Neural cell (in vitro differentiated cells): ENCODE results near the gene DNAAF2. TPM values are rescaled to one million over a fixed set of nuclear protein-coding genes. Genes with fewer than 3 reads are reported as not detected.

Experiments used
- H2AFZ ChIP-seq: fragments of 200-600, 300-800 bp; sonication (generic), shearing (Covaris generic); 2 replicates; pipeline ENCODE4 v1.6.0; 2014; ENCODE audit warnings: low read depth, mild to moderate bottlenecking, antibody characterized with exemption, low read length, moderate library complexity
- H3F3A ChIP-seq: fragments of 200-600 bp; shearing (Covaris generic); 2 replicates; pipeline ENCODE4 v1.6.1; 2016; ENCODE audit warnings: mild to moderate bottlenecking, moderate library complexity, mixed read lengths, antibody characterized with exemption, low read length; ENCODE audit not compliant: insufficient read depth, poor library complexity, severe bottlenecking
- H3K27ac ChIP-seq: fragments of 200-600, 300-800 bp; sonication (generic), shearing (Covaris generic); 2 replicates; pipeline ENCODE4 v1.5.1; 2014; ENCODE audit warnings: mild to moderate bottlenecking, low read length, moderate library complexity
- H3K27me3 ChIP-seq: fragments of 300-800, 200-600 bp; sonication (generic), shearing (Covaris generic); 2 replicates; pipeline ENCODE4 v1.6.0; 2014; ENCODE audit warnings: mild to moderate bottlenecking, low read depth, low read length, moderate library complexity; ENCODE audit not compliant: insufficient read depth
- H3K36me3 ChIP-seq: fragments of 300-800, 200-600 bp; sonication (generic), shearing (Covaris generic); 2 replicates; pipeline ENCODE4 v1.5.1; 2014; ENCODE audit warnings: mild to moderate bottlenecking, antibody characterized with exemption, low read length, moderate library complexity; ENCODE audit not compliant: insufficient read depth
- H3K4me2 ChIP-seq: fragments of 300-800, 200-600 bp; sonication (generic), shearing (Covaris generic); 2 replicates; pipeline ENCODE4 v1.6.0; 2014; ENCODE audit warnings: mild to moderate bottlenecking, low read length
- H3K4me3 ChIP-seq: fragments of 300-800, 200-600 bp; sonication (generic), shearing (Covaris generic); 2 replicates; pipeline ENCODE4 v1.5.1; 2014; ENCODE audit warnings: mild to moderate bottlenecking, low read length, moderate library complexity
- H3K79me2 ChIP-seq: fragments of 200-600 bp; shearing (Covaris generic); replicated peaks from 2 replicates; pipeline ENCODE4 v1.6.0; 2014; ENCODE audit warnings: mild to moderate bottlenecking, low read length, moderate library complexity; ENCODE audit not compliant: insufficient read depth
- H3K9ac ChIP-seq: fragments of 300-800, 200-600 bp; sonication (generic), shearing (Covaris generic); 2 replicates; pipeline ENCODE4 v1.6.1; 2016; ENCODE audit warnings: mild to moderate bottlenecking, low read length, mixed read lengths
- H3K9me2 ChIP-seq: fragments of 200-600 bp; shearing (Covaris generic); 2 replicates; pipeline ENCODE4 v1.6.1; 2016; ENCODE audit warnings: mild to moderate bottlenecking, low read length, mixed read lengths; ENCODE audit not compliant: insufficient read depth
- H3K9me3 ChIP-seq: fragments of 200-600, 300-800 bp; sonication (generic), shearing (Covaris generic); 2 replicates; pipeline ENCODE4 v1.6.1; 2016; ENCODE audit warnings: mild to moderate bottlenecking, mixed run types, low read length, moderate library complexity, mixed read lengths
- H4K20me1 ChIP-seq: fragments of 200-600 bp; shearing (Covaris generic); 2 replicates; pipeline ENCODE4 v1.6.1; 2016; ENCODE audit warnings: mild to moderate bottlenecking, mixed run types; ENCODE audit not compliant: insufficient read depth
- EP300 ChIP-seq: fragments of 450-650 bp; conservative IDR thresholded peaks from 2 replicates; pipeline ENCODE4 v1.6.1; 2014; ENCODE audit warnings: antibody characterized with exemption, mild to moderate bottlenecking, moderate library complexity; ENCODE audit not compliant: poor library complexity, severe bottlenecking
- EZH2 ChIP-seq: fragments of 200-600, 300-800 bp; shearing (Covaris generic), sonication (generic); IDR thresholded peaks from 2 replicates; pipeline ENCODE4 v1.6.1; 2014; ENCODE audit warnings: antibody characterized with exemption, low read length, borderline replicate concordance, mild to moderate bottlenecking; ENCODE audit not compliant: insufficient read depth, poor library complexity, severe bottlenecking
- MXI1 ChIP-seq: fragments of 450-650 bp; conservative IDR thresholded peaks from 2 replicates; pipeline ENCODE4 v1.6.1; 2014; ENCODE audit warnings: antibody characterized with exemption, mild to moderate bottlenecking; ENCODE audit not compliant: poor library complexity, severe bottlenecking
- POLR2AphosphoS5 ChIP-seq: IDR thresholded peaks from 2 replicates; pipeline ENCODE4 v1.6.1; 2012
- RAD21 ChIP-seq: fragments of 450-650 bp; conservative IDR thresholded peaks from 2 replicates; pipeline ENCODE4 v1.6.1; 2014; ENCODE audit warnings: antibody characterized with exemption, mild to moderate bottlenecking, moderate library complexity
- SMC3 ChIP-seq: fragments of 450-650 bp; conservative IDR thresholded peaks from 2 replicates; pipeline ENCODE4 v1.6.1; 2014; ENCODE audit warnings: antibody characterized with exemption, mild to moderate bottlenecking, moderate library complexity; ENCODE audit not compliant: poor library complexity
- TAF1 ChIP-seq: IDR thresholded peaks from 2 replicates; pipeline ENCODE4 v1.6.1; 2012; ENCODE audit warnings: low read depth
- polyA plus RNA-seq: library from polyadenylated mRNA; depleted of rRNA; stranded (reverse); fragments of >200 nt; gene quantifications from 2 replicates; pipeline ENCODE4 v1.2.3, GENCODE V29; 2014
- TF ChIP-seq, protein P1 (sequence below): IDR thresholded peaks from 2 replicates; pipeline ENCODE4 v1.6.1; 2012; ENCODE audit warnings: borderline replicate concordance
- TF ChIP-seq, protein P2 (sequence below): fragments of 450-650 bp; IDR thresholded peaks from 2 replicates; pipeline ENCODE4 v1.5.1; 2014; ENCODE audit warnings: antibody characterized with exemption, mild to moderate bottlenecking, moderate library complexity; ENCODE audit not compliant: poor library complexity, severe bottlenecking

Gene DNAAF2
- polyA plus RNA-seq, 1 donor from 2014 or later = 41.6 TPM

DNA sequence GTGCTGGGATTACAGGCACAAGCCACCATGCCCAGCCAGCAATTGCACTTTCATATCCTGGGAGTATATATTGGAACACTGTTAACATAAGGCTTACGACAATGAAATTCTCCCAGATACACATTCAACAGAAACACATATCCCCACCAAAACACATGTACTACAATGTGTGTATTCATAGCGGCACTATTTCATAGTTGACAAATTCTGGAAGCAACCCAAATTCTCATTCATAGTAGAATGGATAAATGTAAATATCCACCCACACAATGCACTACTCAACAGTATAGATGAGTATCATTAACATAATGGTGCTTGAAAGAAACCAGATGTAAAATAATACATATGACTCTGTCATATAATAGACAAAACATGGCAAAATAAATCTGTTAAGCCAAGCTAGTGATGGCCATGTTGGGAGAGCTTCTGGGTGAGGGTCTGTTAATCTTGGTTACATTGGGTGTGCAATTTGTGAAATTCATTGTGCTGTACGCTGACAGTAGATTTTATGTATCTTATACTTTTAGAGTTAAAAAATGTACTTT is 2.6 kb upstream of the DNAAF2 start:
- Histone ChIP-seq H3K4me2 (no peak overlapping the region), H3K36me3 (no peaks in the 10 kb centered on the region), H3K9me2 (no peaks in the 10 kb centered on the region), H4K20me1 (no peaks in the 10 kb centered on the region), H3K27ac (no peak overlapping the region), H3K9me3 (no peaks in the 10 kb centered on the region), H3K4me3 (no peak overlapping the region), H2AFZ (no peak overlapping the region), H3K9ac (no peak overlapping the region), H3F3A (no peaks in the 10 kb centered on the region), H3K79me2 (peaks cover 21% of the 10 kb centered on the region), H3K27me3 (no peaks in the 10 kb centered on the region)
- no peak for TF ChIP-seq SMC3
- no peak for TF ChIP-seq POLR2AphosphoS5
- TF ChIP-seq EP300 = no peak
- no peak for TF ChIP-seq TAF1
- TF ChIP-seq MXI1 = no peak

DNA sequence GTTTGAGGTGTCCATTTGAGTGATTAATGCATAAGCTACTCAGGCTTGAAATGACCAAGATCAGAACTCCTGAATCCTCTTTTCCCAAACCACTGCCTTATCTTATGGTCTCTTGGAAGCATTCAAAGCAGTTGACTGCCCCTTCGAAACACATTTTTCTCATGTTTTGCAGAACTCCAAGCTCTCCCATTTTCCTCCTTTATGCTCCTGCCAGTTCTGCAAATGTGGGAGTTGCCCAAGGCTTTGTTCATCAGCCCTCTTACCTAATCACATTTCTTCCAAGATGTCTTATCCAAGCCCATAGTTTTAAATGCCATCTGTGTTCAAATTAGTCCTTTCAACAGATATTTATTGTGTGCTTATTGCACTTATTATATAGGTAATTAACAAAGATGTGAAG is 1.8 kb upstream of the DNAAF2 start:
- Histone ChIP-seq H3K4me2 (no peak overlapping the region), H3K9ac (no peak overlapping the region), H3F3A (no peaks in the 10 kb centered on the region), H3K27me3 (no peaks in the 10 kb centered on the region), H2AFZ (no peak overlapping the region), H3K9me3 (no peaks in the 10 kb centered on the region), H3K9me2 (no peaks in the 10 kb centered on the region), H3K79me2 (peaks cover 26% of the 10 kb centered on the region), H3K27ac (no peak overlapping the region), H4K20me1 (no peaks in the 10 kb centered on the region), H3K36me3 (no peaks in the 10 kb centered on the region), H3K4me3 (no peak overlapping the region)
- TF ChIP-seq TAF1 (no peak), EZH2 (no peak), SMC3 (no peak), POLR2AphosphoS5 (no peak), RAD21 (no peak), EP300 (no peak), MXI1 (no peak)
- TF ChIP-seq, protein P1, sequence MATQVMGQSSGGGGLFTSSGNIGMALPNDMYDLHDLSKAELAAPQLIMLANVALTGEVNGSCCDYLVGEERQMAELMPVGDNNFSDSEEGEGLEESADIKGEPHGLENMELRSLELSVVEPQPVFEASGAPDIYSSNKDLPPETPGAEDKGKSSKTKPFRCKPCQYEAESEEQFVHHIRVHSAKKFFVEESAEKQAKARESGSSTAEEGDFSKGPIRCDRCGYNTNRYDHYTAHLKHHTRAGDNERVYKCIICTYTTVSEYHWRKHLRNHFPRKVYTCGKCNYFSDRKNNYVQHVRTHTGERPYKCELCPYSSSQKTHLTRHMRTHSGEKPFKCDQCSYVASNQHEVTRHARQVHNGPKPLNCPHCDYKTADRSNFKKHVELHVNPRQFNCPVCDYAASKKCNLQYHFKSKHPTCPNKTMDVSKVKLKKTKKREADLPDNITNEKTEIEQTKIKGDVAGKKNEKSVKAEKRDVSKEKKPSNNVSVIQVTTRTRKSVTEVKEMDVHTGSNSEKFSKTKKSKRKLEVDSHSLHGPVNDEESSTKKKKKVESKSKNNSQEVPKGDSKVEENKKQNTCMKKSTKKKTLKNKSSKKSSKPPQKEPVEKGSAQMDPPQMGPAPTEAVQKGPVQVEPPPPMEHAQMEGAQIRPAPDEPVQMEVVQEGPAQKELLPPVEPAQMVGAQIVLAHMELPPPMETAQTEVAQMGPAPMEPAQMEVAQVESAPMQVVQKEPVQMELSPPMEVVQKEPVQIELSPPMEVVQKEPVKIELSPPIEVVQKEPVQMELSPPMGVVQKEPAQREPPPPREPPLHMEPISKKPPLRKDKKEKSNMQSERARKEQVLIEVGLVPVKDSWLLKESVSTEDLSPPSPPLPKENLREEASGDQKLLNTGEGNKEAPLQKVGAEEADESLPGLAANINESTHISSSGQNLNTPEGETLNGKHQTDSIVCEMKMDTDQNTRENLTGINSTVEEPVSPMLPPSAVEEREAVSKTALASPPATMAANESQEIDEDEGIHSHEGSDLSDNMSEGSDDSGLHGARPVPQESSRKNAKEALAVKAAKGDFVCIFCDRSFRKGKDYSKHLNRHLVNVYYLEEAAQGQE = no peak
- TF ChIP-seq, protein P2, sequence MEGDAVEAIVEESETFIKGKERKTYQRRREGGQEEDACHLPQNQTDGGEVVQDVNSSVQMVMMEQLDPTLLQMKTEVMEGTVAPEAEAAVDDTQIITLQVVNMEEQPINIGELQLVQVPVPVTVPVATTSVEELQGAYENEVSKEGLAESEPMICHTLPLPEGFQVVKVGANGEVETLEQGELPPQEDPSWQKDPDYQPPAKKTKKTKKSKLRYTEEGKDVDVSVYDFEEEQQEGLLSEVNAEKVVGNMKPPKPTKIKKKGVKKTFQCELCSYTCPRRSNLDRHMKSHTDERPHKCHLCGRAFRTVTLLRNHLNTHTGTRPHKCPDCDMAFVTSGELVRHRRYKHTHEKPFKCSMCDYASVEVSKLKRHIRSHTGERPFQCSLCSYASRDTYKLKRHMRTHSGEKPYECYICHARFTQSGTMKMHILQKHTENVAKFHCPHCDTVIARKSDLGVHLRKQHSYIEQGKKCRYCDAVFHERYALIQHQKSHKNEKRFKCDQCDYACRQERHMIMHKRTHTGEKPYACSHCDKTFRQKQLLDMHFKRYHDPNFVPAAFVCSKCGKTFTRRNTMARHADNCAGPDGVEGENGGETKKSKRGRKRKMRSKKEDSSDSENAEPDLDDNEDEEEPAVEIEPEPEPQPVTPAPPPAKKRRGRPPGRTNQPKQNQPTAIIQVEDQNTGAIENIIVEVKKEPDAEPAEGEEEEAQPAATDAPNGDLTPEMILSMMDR = no peak
